ENCODE measurements around the gene CEND1. TPM values are rescaled to one million over a fixed set of nuclear protein-coding genes. Genes with fewer than 3 reads are reported as not detected.

CEND1 gene
- total and polyA plus RNA-seq, 2 of the 13 experiments (the other 11 are each of a cell fraction or from before 2014, with no cell fraction given), result not detected

- peak; percentile 61 for TF ChIP-seq ZNF687 (CRISPR knock-in tag; IDR thresholded peaks at IDR 0.05)
- TF ChIP-seq HBP1 (CRISPR knock-in tag; IDR thresholded peaks at IDR 0.05; ENCODE audit: low read depth), result no peak
- TF ChIP-seq ATF7-NPFF (CRISPR knock-in tag; IDR thresholded peaks at IDR 0.05; ENCODE audit: low read depth), result peak; percentile 81; the same call in 1 of the 2 replicates
- peak; percentile 39; the same call in 1 of the 2 replicates for TF ChIP-seq POGK (CRISPR knock-in tag; conservative IDR thresholded peaks at IDR 0.05)
- 0 out of 2 replicates have a peak, but pooled peaks have one; percentile 19 for TF ChIP-seq GATAD1 (CRISPR knock-in tag; IDR thresholded peaks at IDR 0.05)
- no peak for TF ChIP-seq RFXAP (CRISPR knock-in tag; IDR thresholded peaks at IDR 0.05; ENCODE audit: borderline replicate concordance)
- TF ChIP-seq SPEN (CRISPR knock-in tag; IDR thresholded peaks at IDR 0.05; ENCODE audit: low read depth), result 0 out of 2 replicates have a peak, but pooled peaks have one; percentile 74
- TF ChIP-seq ZNF7 (CRISPR knock-in tag; IDR thresholded peaks at IDR 0.05), result no peak
- TF ChIP-seq HES4 (CRISPR knock-in tag; IDR thresholded peaks at IDR 0.05; ENCODE audit: borderline replicate concordance), result 0 out of 2 replicates have a peak, but pooled peaks have one; percentile 51
- TF ChIP-seq SP4 (CRISPR knock-in tag; IDR thresholded peaks at IDR 0.05), result peak; percentile 87
- peak; percentile 24; the same call in 1 of the 2 replicates for TF ChIP-seq KAT8 (CRISPR knock-in tag; IDR thresholded peaks at IDR 0.05)
- 0 out of 2 replicates have a peak, but pooled peaks have one; percentile 76 for TF ChIP-seq ZNF383 (CRISPR knock-in tag; IDR thresholded peaks at IDR 0.05; ENCODE audit: borderline replicate concordance)
- 0 out of 2 replicates have a peak, but pooled peaks have one; percentile 20 for TF ChIP-seq MED1 (CRISPR knock-in tag; IDR thresholded peaks at IDR 0.05)
- peak; percentile 30; the same call in 1 of the 2 replicates for TF ChIP-seq NFAT5 (CRISPR knock-in tag; IDR thresholded peaks at IDR 0.05)
- no peak for TF ChIP-seq PITX1 (CRISPR knock-in tag; IDR thresholded peaks at IDR 0.05)
Measured at GRCh38 chr11:819129-819931, 29.4 kb upstream of the CEND1 start (continued).

All from HepG2 (cell line).